ENCODE results near the gene IL1RAPL1.

Gene IL1RAPL1

DNA sequence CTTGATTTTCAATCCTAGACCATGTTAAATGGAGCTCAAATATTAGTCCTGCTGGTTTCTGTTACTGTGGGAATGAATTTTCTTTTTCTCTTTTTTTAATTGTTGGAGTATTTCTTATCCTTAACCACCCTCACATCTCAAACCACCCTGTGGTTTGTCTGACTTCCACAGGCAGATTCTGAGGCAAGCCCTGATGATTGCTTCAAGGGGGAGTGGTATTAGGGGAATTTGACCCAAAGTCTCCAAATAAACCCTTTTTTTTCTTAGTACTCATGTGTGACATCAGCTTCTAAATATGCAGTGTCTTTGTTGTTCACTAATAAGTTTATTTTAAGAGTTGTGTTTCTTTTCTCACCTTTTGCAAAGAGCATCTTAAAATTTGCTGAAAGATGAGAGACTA lies 810.3 kb downstream of the IL1RAPL1 start:
- no peak overlapping the region for H3K4me3 ChIP-seq (ENCODE audit: low read depth in 1 of 2, low read length in 1 of 2)
- H3K27me3 ChIP-seq, result no peaks in the 10 kb centered on the region
- no peaks in the 10 kb centered on the region for H3K4me1 ChIP-seq (ENCODE audit: control insufficient read depth in 1 of 2, insufficient read depth in 1 of 2, low read depth in 1 of 2, low read length in 1 of 2)
- H3K36me3 ChIP-seq, result no peaks in the 10 kb centered on the region
- no peak overlapping the region for H3K27ac ChIP-seq
- H3K9me3 ChIP-seq, result no peaks in the 10 kb centered on the region
- TF ChIP-seq, protein P1, sequence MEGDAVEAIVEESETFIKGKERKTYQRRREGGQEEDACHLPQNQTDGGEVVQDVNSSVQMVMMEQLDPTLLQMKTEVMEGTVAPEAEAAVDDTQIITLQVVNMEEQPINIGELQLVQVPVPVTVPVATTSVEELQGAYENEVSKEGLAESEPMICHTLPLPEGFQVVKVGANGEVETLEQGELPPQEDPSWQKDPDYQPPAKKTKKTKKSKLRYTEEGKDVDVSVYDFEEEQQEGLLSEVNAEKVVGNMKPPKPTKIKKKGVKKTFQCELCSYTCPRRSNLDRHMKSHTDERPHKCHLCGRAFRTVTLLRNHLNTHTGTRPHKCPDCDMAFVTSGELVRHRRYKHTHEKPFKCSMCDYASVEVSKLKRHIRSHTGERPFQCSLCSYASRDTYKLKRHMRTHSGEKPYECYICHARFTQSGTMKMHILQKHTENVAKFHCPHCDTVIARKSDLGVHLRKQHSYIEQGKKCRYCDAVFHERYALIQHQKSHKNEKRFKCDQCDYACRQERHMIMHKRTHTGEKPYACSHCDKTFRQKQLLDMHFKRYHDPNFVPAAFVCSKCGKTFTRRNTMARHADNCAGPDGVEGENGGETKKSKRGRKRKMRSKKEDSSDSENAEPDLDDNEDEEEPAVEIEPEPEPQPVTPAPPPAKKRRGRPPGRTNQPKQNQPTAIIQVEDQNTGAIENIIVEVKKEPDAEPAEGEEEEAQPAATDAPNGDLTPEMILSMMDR (IDR thresholded peaks at IDR 0.05), result no peak

DNA sequence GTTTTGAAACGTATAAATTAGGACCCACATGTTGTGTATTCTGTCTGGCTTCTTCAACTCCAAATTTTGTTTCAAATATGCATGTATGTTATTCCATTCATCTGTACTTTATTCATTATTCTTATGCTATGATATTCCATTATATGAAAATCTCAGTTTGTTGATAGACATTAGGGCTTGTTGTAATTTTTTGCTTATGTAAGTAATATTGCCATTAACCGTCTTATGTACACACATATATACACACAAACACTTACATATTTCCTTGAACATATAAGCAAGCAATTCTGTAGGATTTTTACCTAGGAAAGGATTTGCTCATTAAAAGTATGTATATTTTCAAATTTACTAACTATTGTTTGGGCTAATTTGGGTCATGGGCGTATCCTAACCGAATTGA lies 820.1 kb downstream of the IL1RAPL1 start:
- TF ChIP-seq, protein P1 (IDR thresholded peaks at IDR 0.05), result no peak
- Histone ChIP-seq H3K27me3 (no peaks in the 10 kb centered on the region), H3K36me3 (no peaks in the 10 kb centered on the region), H3K4me1 (ENCODE audit: control insufficient read depth in 1 of 2, insufficient read depth in 1 of 2, low read depth in 1 of 2, low read length in 1 of 2) (no peaks in the 10 kb centered on the region), H3K9me3 (no peaks in the 10 kb centered on the region), H3K4me3 (ENCODE audit: low read depth in 1 of 2, low read length in 1 of 2) (no peak overlapping the region), H3K27ac (no peak overlapping the region)

DNA sequence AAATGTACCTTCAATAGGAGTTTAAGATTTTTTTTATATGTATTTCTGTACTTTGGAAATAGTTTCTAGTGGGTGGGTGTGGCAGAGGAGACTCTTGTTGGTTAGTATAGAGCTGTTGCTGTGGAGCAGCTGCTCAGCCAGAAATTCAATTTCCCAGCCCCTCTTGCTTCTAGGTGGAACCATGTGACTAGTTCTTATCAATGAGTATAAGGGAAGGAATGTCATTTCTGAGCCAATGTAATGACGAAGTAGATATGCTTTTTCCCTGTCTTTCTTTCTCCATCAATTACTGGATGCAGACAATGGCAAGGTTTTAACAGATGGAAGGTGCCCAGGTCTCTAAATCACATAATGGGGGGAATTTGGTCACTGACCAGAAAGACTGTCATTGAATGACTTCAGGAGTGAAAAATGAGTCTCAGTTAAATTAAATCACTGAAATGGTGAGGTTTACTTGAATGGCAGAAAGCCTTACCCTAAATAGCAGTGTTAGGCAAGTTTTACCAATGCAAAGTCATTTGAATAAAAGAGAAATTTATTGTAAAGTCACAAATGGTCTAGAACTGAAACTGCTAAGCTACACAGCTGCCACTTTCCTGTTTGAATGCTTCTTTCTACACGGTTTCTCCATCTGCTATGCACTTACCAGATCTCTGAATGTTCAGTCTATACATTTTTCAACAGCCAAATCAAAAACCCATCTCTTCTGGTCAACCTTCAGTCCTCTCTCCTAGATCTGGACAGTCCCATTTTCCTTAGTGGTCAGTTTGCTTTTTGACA lies 832.7 kb downstream of the IL1RAPL1 start:
- TF ChIP-seq, protein P1 (IDR thresholded peaks at IDR 0.05), result no peak
- H3K27me3 ChIP-seq, result no peaks in the 10 kb centered on the region
- no peaks in the 10 kb centered on the region for H3K36me3 ChIP-seq

DNA sequence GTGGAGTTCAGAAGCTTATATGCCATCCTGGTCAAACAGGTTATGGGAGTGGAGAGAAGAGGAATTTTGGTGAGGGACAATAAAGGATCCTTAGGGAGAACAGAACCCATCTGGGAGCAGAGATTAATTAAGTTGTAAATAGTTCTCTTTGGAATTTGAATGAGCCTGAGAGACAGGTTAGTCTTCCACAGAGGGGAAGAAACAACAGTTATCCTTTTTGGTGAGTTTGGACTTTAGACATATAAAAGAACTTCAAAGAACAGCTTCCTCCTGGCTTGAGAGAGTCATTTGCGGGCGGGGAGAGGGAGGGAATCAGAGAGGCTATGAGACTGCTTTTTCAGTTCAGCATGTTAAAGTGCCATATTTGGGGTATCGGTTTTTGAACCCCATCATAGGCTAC lies 834.8 kb downstream of the IL1RAPL1 start:
- no peak overlapping the region for H3K27ac ChIP-seq

More for the DNA sequence above, 832.7 kb downstream of the IL1RAPL1 start:
- Histone ChIP-seq H3K4me3 (ENCODE audit: low read depth in 1 of 2, low read length in 1 of 2) (no peak overlapping the region), H3K4me1 (ENCODE audit: control insufficient read depth in 1 of 2, insufficient read depth in 1 of 2, low read depth in 1 of 2, low read length in 1 of 2) (no peaks in the 10 kb centered on the region), H3K9me3 (no peaks in the 10 kb centered on the region), H3K27ac (no peak overlapping the region)

DNA sequence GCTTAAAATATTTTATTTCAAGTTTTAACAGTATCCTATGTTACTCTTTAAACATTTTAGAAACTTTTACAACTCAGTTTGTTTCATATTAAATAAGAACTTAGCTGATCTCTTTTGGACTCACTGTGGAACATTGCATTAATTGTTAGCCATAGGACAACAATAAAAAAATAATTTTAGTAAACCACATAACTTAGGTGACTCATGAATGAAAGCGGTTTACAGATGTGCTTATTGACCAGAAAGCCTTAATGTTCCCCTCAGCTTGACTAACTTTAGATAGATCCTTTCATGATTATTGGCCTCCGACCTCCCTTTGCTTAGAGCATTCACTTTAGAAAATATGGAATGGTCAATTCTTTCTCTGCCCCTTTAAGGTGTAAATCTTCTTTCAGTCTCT lies 844.6 kb downstream of the IL1RAPL1 start:
- TF ChIP-seq, protein P1 (IDR thresholded peaks at IDR 0.05), result no peak
- Histone ChIP-seq H3K4me1 (ENCODE audit: control insufficient read depth in 1 of 2, insufficient read depth in 1 of 2, low read depth in 1 of 2, low read length in 1 of 2) (no peaks in the 10 kb centered on the region), H3K4me3 (ENCODE audit: low read depth in 1 of 2, low read length in 1 of 2) (no peak overlapping the region)

More for the DNA sequence above, 834.8 kb downstream of the IL1RAPL1 start:
- no peaks in the 10 kb centered on the region for H3K36me3 ChIP-seq
- H3K27me3 ChIP-seq, result no peaks in the 10 kb centered on the region
- no peaks in the 10 kb centered on the region for H3K4me1 ChIP-seq (ENCODE audit: control insufficient read depth in 1 of 2, insufficient read depth in 1 of 2, low read depth in 1 of 2, low read length in 1 of 2)
- H3K9me3 ChIP-seq, result no peaks in the 10 kb centered on the region
- TF ChIP-seq, protein P1 (IDR thresholded peaks at IDR 0.05), result no peak
- H3K4me3 ChIP-seq (ENCODE audit: low read depth in 1 of 2, low read length in 1 of 2), result no peak overlapping the region

More for the DNA sequence above, 844.6 kb downstream of the IL1RAPL1 start:
- Histone ChIP-seq H3K9me3 (no peaks in the 10 kb centered on the region), H3K27ac (no peak overlapping the region), H3K27me3 (no peaks in the 10 kb centered on the region), H3K36me3 (no peaks in the 10 kb centered on the region)

All from neutrophil (primary cell).